HEK293 (cell line): Measurements from ENCODE around the gene FGD5.

Experiments
- MYNN ChIP-seq: fragments of 450-650 bp; formaldehyde crosslinking; IDR thresholded peaks from 2 replicates; pipeline ENCODE4 v1.5.1; 2016; ENCODE audit warnings: missing biosample characterization, missing genetic modification characterization, borderline replicate concordance
- REPIN1 ChIP-seq: fragments of 450-650 bp; formaldehyde crosslinking; IDR thresholded peaks from 2 replicates; pipeline ENCODE4 v1.5.1; 2017; ENCODE audit warnings: missing biosample characterization, missing genetic modification characterization, low read depth
- SP3 ChIP-seq: fragments of 450-650 bp; formaldehyde crosslinking; IDR thresholded peaks from 2 replicates; pipeline ENCODE4 v1.5.1; 2016; ENCODE audit warnings: missing biosample characterization, missing genetic modification characterization
- ZFP3 ChIP-seq: fragments of 450-650 bp; formaldehyde crosslinking; IDR thresholded peaks from 2 replicates; pipeline ENCODE4 v1.5.1; 2016; ENCODE audit warnings: low read depth, missing biosample characterization, missing genetic modification characterization
- ZFP37 ChIP-seq: fragments of 450-650 bp; formaldehyde crosslinking; IDR thresholded peaks from 2 replicates; pipeline ENCODE4 v1.5.1; 2016; ENCODE audit warnings: missing biosample characterization, missing genetic modification characterization
- ZNF112 ChIP-seq: fragments of 450-650 bp; formaldehyde crosslinking; IDR thresholded peaks from 2 replicates; pipeline ENCODE4 v1.5.0; 2017; ENCODE audit warnings: missing biosample characterization, missing genetic modification characterization
- ZNF404 ChIP-seq: fragments of 450-650 bp; formaldehyde crosslinking; IDR thresholded peaks from 2 replicates; pipeline ENCODE4 v1.5.1; 2017; ENCODE audit warnings: missing biosample characterization, missing genetic modification characterization
- ZNF501 ChIP-seq: fragments of 450-650 bp; formaldehyde crosslinking; IDR thresholded peaks from 2 replicates; pipeline ENCODE4 v1.5.1; 2016; ENCODE audit warnings: missing biosample characterization, missing genetic modification characterization
- ZNF510 ChIP-seq: fragments of 450-650 bp; formaldehyde crosslinking; IDR thresholded peaks from 2 replicates; pipeline ENCODE4 v1.5.1; 2018; ENCODE audit warnings: mild to moderate bottlenecking, missing genetic modification characterization, missing biosample characterization; ENCODE audit not compliant: insufficient replicate concordance
- ZNF549 ChIP-seq: fragments of 450-650 bp; IDR thresholded peaks from 2 replicates; pipeline ENCODE4 v1.5.1; 2018; ENCODE audit warnings: missing biosample characterization, missing genetic modification characterization, mild to moderate bottlenecking, inconsistent platforms, moderate library complexity
- ZNF596 ChIP-seq: fragments of 450-650 bp; IDR thresholded peaks from 2 replicates; pipeline ENCODE4 v1.5.0; 2018; ENCODE audit warnings: missing biosample characterization, mild to moderate bottlenecking, missing genetic modification characterization, moderate library complexity
- ZNF621 ChIP-seq: fragments of 450-650 bp; formaldehyde crosslinking; IDR thresholded peaks from 2 replicates; pipeline ENCODE4 v1.5.1; 2017; ENCODE audit warnings: missing biosample characterization, missing genetic modification characterization
- ZNF626 ChIP-seq: fragments of 450-650 bp; sonication (Bioruptor Pico); formaldehyde crosslinking; IDR thresholded peaks from 2 replicates; pipeline ENCODE4 v1.5.1; 2018; ENCODE audit warnings: missing biosample characterization, missing genetic modification characterization, inconsistent platforms
- ZNF664 ChIP-seq: fragments of 450-650 bp; formaldehyde crosslinking; IDR thresholded peaks from 2 replicates; pipeline ENCODE4 v1.5.1; 2016; ENCODE audit warnings: missing biosample characterization, missing genetic modification characterization
- ZNF768 ChIP-seq: fragments of 450-650 bp; formaldehyde crosslinking; IDR thresholded peaks from 2 replicates; pipeline ENCODE4 v1.5.1; 2018; ENCODE audit warnings: missing biosample characterization, mild to moderate bottlenecking, missing genetic modification characterization
- ZSCAN16 ChIP-seq: fragments of 450-650 bp; formaldehyde crosslinking; IDR thresholded peaks from 2 replicates; pipeline ENCODE4 v1.5.1; 2016; ENCODE audit warnings: missing biosample characterization, missing genetic modification characterization
- TF ChIP-seq, protein P1 (sequence below): fragments of 450-650 bp; formaldehyde crosslinking; IDR thresholded peaks from 2 replicates; pipeline ENCODE4 v1.5.1; 2016; ENCODE audit warnings: missing biosample characterization, missing genetic modification characterization
- TF ChIP-seq, protein P2 (sequence below): fragments of 450-650 bp; formaldehyde crosslinking; IDR thresholded peaks from 2 replicates; pipeline ENCODE4 v1.5.1; 2016; ENCODE audit warnings: missing biosample characterization, missing genetic modification characterization
- TF ChIP-seq, protein P3 (sequence below): fragments of 450-650 bp; formaldehyde crosslinking; IDR thresholded peaks from 2 replicates; pipeline ENCODE4 v1.5.1; 2016; ENCODE audit warnings: missing biosample characterization, missing genetic modification characterization
- TF ChIP-seq, protein P4 (sequence below): fragments of 450-650 bp; formaldehyde crosslinking; IDR thresholded peaks from 2 replicates; pipeline ENCODE4 v1.5.1; 2017; ENCODE audit warnings: missing biosample characterization, missing genetic modification characterization
- TF ChIP-seq, protein P5 (sequence below): fragments of 450-650 bp; formaldehyde crosslinking; IDR thresholded peaks from 2 replicates; pipeline ENCODE4 v1.5.1; 2017; ENCODE audit warnings: missing biosample characterization, missing genetic modification characterization
- TF ChIP-seq, protein P6 (sequence below): fragments of 450-650 bp; formaldehyde crosslinking; IDR thresholded peaks from 2 replicates; pipeline ENCODE4 v1.5.1; 2016; ENCODE audit warnings: missing biosample characterization, missing genetic modification characterization
- TF ChIP-seq, protein P7 (sequence below): fragments of 450-650 bp; formaldehyde crosslinking; IDR thresholded peaks from 2 replicates; pipeline ENCODE4 v1.5.1; 2016; ENCODE audit warnings: missing biosample characterization, missing genetic modification characterization

Gene FGD5

DNA sequence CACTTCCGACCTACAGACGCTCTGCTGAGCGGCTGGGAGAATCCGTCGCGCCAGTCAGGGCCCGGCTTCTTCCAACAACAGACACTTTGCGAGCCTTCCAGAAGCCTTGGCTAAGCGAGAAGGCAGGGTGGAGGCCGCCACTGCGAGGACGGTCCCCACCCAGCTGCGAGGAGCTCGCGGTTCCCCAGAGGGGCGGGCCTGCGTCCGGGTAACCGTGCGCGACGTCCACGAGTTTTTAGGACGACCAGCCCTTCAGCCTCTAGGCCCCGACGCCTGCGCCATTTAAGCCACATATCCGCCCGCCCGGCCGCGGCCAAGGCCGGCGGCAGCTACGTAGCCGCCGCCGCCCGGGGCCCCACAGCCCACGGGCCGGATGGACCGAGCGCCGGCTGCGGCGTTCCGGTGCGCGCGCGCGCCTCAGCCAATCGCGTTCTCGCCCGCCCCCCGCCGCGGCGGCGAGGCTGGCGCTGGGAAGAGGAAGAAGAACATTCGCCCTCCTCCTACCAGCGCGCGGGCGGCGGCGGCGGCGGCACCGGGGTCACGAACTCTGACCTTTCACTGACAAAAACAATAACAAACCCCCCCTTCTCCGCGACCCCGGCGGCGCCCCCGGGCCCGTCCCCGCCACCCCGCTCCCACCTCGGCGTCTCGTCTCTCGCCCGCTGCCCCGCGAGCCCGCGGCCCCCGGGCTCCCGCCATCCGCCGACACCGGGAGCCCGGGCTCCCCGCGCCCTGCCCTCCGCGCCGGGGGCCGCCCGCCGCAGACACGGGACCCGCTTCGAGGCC, 128.5 kb downstream of the FGD5 start, which contains the start of gene NR2C2 (continued):
- TF ChIP-seq, protein P1, sequence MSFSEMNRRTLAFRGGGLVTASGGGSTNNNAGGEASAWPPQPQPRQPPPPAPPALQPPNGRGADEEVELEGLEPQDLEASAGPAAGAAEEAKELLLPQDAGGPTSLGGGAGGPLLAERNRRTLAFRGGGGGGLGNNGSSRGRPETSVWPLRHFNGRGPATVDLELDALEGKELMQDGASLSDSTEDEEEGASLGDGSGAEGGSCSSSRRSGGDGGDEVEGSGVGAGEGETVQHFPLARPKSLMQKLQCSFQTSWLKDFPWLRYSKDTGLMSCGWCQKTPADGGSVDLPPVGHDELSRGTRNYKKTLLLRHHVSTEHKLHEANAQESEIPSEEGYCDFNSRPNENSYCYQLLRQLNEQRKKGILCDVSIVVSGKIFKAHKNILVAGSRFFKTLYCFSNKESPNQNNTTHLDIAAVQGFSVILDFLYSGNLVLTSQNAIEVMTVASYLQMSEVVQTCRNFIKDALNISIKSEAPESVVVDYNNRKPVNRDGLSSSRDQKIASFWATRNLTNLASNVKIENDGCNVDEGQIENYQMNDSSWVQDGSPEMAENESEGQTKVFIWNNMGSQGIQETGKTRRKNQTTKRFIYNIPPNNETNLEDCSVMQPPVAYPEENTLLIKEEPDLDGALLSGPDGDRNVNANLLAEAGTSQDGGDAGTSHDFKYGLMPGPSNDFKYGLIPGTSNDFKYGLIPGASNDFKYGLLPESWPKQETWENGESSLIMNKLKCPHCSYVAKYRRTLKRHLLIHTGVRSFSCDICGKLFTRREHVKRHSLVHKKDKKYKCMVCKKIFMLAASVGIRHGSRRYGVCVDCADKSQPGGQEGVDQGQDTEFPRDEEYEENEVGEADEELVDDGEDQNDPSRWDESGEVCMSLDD, result no peak
- peak; percentile 64; the same call in 1 of the 2 replicates for TF ChIP-seq ZFP37 (tag by site-specific recombination)
- TF ChIP-seq ZNF112 (tag by site-specific recombination), result no peak
- peak; percentile 79; the same call in 1 of the 2 replicates for TF ChIP-seq ZNF501 (tag by site-specific recombination)
- TF ChIP-seq, protein P2, sequence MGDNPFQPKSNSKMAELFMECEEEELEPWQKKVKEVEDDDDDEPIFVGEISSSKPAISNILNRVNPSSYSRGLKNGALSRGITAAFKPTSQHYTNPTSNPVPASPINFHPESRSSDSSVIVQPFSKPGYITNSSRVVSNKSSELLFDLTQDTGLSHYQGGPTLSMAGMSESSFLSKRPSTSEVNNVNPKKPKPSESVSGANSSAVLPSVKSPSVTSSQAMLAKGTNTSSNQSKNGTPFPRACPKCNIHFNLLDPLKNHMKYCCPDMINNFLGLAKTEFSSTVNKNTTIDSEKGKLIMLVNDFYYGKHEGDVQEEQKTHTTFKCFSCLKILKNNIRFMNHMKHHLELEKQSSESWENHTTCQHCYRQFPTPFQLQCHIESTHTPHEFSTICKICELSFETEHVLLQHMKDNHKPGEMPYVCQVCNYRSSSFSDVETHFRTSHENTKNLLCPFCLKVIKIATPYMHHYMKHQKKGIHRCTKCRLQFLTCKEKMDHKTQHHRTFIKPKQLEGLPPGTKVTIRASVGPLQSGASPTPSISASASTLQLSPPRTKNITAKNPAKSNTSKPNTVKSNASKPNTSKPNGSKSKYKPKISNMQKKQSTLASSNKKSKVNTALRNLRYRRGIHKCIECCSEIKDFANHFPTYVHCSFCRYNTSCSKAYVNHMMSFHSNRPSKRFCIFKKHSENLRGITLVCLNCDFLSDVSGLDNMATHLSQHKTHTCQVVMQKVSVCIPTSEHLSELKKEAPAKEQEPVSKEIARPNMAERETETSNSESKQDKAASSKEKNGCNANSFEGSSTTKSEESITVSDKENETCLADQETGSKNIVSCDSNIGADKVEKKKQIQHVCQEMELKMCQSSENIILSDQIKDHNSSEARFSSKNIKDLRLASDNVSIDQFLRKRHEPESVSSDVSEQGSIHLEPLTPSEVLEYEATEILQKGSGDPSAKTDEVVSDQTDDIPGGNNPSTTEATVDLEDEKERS (tag by site-specific recombination), result no peak
- TF ChIP-seq, protein P3, sequence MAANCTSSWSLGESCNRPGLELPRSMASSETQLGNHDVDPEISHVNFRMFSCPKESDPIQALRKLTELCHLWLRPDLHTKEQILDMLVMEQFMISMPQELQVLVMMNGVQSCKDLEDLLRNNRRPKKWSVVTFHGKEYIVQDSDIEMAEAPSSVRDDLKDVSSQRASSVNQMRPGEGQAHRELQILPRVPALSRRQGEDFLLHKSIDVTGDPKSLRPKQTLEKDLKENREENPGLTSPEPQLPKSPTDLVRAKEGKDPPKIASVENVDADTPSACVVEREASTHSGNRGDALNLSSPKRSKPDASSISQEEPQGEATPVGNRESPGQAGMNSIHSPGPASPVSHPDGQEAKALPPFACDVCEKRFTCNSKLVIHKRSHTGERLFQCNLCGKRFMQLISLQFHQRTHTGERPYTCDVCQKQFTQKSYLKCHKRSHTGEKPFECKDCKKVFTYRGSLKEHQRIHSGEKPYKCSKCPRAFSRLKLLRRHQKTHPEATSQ (tag by site-specific recombination), result 0 out of 2 replicates have a peak, but pooled peaks have one; percentile 54
- no peak for TF ChIP-seq ZNF621 (tag by site-specific recombination)
- no peak for TF ChIP-seq ZNF626 (tag by site-specific recombination)
- no peak for TF ChIP-seq ZNF510 (tag by site-specific recombination)
- no peak for TF ChIP-seq ZSCAN16
- TF ChIP-seq, protein P4, sequence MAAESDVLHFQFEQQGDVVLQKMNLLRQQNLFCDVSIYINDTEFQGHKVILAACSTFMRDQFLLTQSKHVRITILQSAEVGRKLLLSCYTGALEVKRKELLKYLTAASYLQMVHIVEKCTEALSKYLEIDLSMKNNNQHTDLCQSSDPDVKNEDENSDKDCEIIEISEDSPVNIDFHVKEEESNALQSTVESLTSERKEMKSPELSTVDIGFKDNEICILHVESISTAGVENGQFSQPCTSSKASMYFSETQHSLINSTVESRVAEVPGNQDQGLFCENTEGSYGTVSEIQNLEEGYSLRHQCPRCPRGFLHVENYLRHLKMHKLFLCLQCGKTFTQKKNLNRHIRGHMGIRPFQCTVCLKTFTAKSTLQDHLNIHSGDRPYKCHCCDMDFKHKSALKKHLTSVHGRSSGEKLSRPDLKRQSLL, result no peak
- no peak for TF ChIP-seq MYNN (tag by site-specific recombination)
- peak; percentile 11; the same call in 1 of the 2 replicates for TF ChIP-seq SP3
- TF ChIP-seq ZNF664 (tag by site-specific recombination), result no peak
- TF ChIP-seq, protein P5, sequence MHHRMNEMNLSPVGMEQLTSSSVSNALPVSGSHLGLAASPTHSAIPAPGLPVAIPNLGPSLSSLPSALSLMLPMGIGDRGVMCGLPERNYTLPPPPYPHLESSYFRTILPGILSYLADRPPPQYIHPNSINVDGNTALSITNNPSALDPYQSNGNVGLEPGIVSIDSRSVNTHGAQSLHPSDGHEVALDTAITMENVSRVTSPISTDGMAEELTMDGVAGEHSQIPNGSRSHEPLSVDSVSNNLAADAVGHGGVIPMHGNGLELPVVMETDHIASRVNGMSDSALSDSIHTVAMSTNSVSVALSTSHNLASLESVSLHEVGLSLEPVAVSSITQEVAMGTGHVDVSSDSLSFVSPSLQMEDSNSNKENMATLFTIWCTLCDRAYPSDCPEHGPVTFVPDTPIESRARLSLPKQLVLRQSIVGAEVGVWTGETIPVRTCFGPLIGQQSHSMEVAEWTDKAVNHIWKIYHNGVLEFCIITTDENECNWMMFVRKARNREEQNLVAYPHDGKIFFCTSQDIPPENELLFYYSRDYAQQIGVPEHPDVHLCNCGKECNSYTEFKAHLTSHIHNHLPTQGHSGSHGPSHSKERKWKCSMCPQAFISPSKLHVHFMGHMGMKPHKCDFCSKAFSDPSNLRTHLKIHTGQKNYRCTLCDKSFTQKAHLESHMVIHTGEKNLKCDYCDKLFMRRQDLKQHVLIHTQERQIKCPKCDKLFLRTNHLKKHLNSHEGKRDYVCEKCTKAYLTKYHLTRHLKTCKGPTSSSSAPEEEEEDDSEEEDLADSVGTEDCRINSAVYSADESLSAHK (tag by site-specific recombination), result no peak
- TF ChIP-seq ZNF549 (tag by site-specific recombination), result no peak
- TF ChIP-seq ZNF404, result no peak
- TF ChIP-seq, protein P6, sequence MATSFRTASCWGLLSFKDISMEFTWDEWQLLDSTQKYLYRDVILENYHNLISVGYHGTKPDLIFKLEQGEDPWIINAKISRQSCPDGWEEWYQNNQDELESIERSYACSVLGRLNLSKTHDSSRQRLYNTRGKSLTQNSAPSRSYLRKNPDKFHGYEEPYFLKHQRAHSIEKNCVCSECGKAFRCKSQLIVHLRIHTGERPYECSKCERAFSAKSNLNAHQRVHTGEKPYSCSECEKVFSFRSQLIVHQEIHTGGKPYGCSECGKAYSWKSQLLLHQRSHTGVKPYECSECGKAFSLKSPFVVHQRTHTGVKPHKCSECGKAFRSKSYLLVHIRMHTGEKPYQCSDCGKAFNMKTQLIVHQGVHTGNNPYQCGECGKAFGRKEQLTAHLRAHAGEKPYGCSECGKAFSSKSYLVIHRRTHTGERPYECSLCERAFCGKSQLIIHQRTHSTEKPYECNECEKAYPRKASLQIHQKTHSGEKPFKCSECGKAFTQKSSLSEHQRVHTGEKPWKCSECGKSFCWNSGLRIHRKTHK (tag by site-specific recombination), result no peak
- TF ChIP-seq ZFP3 (tag by site-specific recombination), result no peak
- no peak for TF ChIP-seq ZNF768
- no peak for TF ChIP-seq REPIN1 (tag by site-specific recombination)
- 0 out of 2 replicates have a peak, but pooled peaks have one; percentile 6 for TF ChIP-seq ZNF596
- TF ChIP-seq, protein P7, sequence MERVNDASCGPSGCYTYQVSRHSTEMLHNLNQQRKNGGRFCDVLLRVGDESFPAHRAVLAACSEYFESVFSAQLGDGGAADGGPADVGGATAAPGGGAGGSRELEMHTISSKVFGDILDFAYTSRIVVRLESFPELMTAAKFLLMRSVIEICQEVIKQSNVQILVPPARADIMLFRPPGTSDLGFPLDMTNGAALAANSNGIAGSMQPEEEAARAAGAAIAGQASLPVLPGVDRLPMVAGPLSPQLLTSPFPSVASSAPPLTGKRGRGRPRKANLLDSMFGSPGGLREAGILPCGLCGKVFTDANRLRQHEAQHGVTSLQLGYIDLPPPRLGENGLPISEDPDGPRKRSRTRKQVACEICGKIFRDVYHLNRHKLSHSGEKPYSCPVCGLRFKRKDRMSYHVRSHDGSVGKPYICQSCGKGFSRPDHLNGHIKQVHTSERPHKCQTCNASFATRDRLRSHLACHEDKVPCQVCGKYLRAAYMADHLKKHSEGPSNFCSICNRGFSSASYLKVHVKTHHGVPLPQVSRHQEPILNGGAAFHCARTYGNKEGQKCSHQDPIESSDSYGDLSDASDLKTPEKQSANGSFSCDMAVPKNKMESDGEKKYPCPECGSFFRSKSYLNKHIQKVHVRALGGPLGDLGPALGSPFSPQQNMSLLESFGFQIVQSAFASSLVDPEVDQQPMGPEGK, result peak; percentile 72
